ENCODE data around the gene NRXN3. TPM values are rescaled to one million over a fixed set of nuclear protein-coding genes. Genes with fewer than 3 reads are reported as not detected.

NRXN3 gene
- total and polyA plus RNA-seq, 2 donors (not counting 1 experiment from before 2014, with no cell fraction given) = not detected

GRCh38 chr14:79248126-79248525 lies 1078.0 kb downstream of the NRXN3 start:
- no peak overlapping the region for H3K4me3 ChIP-seq (ENCODE audit: control extremely low read depth in 1 of 5, extremely low read depth in 1 of 5, insufficient read depth in 1 of 5, low read depth in 2 of 5, low read length in 4 of 5)
- WGBS (ENCODE audit: insufficient coverage) = 64% methylated on average over 2 of the region's 2 CpGs
- TF ChIP-seq EZH2 (IDR thresholded peaks at IDR 0.05; ENCODE audit: borderline replicate concordance, insufficient read depth, low read depth, low read length, poor library complexity, severe bottlenecking) (no peak), CTCF (IDR thresholded peaks at IDR 0.05) (no peak)
- no peaks in the 10 kb centered on the region for H3K9me3 ChIP-seq (ENCODE audit: control extremely low read depth in 1 of 3, control insufficient read depth in 2 of 3, insufficient read depth in 1 of 3, low read length in 2 of 3)
- no peaks in the 10 kb centered on the region for H3K27me3 Mint-ChIP-seq
- H2AFZ ChIP-seq (ENCODE audit: insufficient read depth, low read depth, low read length, poor library complexity, severe bottlenecking) = no peak overlapping the region
- H3K4me2 ChIP-seq (replicated peaks; ENCODE audit: low read depth, low read length, poor library complexity, severe bottlenecking) = no peak overlapping the region
- H3K4me3 Mint-ChIP-seq = no peak overlapping the region
- H3K9me3 Mint-ChIP-seq (ENCODE audit: insufficient read depth) = peaks cover 2% of the 10 kb centered on the region
- H3K4me1 ChIP-seq (ENCODE audit: control insufficient read depth in 2 of 2, insufficient read depth in 2 of 2, low read length in 2 of 2) = no peaks in the 10 kb centered on the region
- no peak overlapping the region for H3K27ac ChIP-seq (ENCODE audit: low read length in 2 of 2)
- intact Hi-C loops (cut with micrococcal nuclease) = no loop called here
- ChIA-PET POLR2A (no interaction called here), CTCF (no interaction called here)
- ATAC-seq (ENCODE audit: low read depth) (no peak), DNase-seq (no peak)
- H3K9ac ChIP-seq (ENCODE audit: low read length) = no peak overlapping the region
- no peak overlapping the region for H3K27ac Mint-ChIP-seq
- H3K36me3 ChIP-seq (replicated peaks in 1 of 2; ENCODE audit: control extremely low read depth in 1 of 2, control insufficient read depth in 1 of 2, extremely low read depth in 1 of 2, insufficient read depth in 2 of 2, low read length in 1 of 2) = no peaks in the 10 kb centered on the region
- H3K4me1 Mint-ChIP-seq = no peaks in the 10 kb centered on the region
- no peaks in the 10 kb centered on the region for H3K27me3 ChIP-seq (replicated peaks in 1 of 4; ENCODE audit: control extremely low read depth in 1 of 4, control insufficient read depth in 3 of 4, insufficient read depth in 4 of 4, low read length in 3 of 4)
- H3K79me2 ChIP-seq (ENCODE audit: control insufficient read depth, insufficient read depth, low read length) = no peaks in the 10 kb centered on the region
- no peaks in the 10 kb centered on the region for H4K20me1 ChIP-seq (ENCODE audit: control insufficient read depth, insufficient read depth, low read length, poor library complexity, severe bottlenecking)

DNA sequence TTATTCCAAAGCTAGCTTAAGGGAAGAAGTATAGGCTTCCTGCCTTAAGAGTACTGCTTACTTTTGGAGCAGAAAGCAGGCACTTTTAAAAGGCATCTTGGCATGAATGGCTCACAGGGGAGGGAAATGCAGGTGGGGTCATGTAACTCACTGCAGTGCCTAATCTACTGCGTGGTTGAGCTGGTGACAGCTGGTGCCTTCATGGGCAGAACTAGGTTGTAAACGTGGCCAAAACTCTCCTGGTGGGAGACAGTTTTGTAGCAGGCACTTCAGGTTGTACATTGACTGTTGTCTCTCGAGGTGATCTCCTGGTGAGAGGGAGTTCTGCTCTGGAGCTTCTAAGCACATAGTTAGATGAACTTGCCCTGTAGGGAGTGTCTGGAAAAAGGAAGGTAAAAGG lies 1078.6 kb downstream of the NRXN3 start:
- POLR2A ChIA-PET = no interaction called here
- no peaks in the 10 kb centered on the region for H3K79me2 ChIP-seq (ENCODE audit: control insufficient read depth, insufficient read depth, low read length)
- no peaks in the 10 kb centered on the region for H3K36me3 ChIP-seq (replicated peaks in 1 of 2; ENCODE audit: control extremely low read depth in 1 of 2, control insufficient read depth in 1 of 2, extremely low read depth in 1 of 2, insufficient read depth in 2 of 2, low read length in 1 of 2)
- no peaks in the 10 kb centered on the region for H3K27me3 ChIP-seq (replicated peaks in 1 of 4; ENCODE audit: control extremely low read depth in 1 of 4, control insufficient read depth in 3 of 4, insufficient read depth in 4 of 4, low read length in 3 of 4)
- H4K20me1 ChIP-seq (ENCODE audit: control insufficient read depth, insufficient read depth, low read length, poor library complexity, severe bottlenecking) = no peaks in the 10 kb centered on the region
- H3K4me2 ChIP-seq (replicated peaks; ENCODE audit: low read depth, low read length, poor library complexity, severe bottlenecking) = no peak overlapping the region
- peaks cover 2% of the 10 kb centered on the region for H3K9me3 Mint-ChIP-seq (ENCODE audit: insufficient read depth)
- H3K4me1 ChIP-seq (ENCODE audit: control insufficient read depth in 2 of 2, insufficient read depth in 2 of 2, low read length in 2 of 2) = no peaks in the 10 kb centered on the region
- H3K4me3 Mint-ChIP-seq = no peak overlapping the region
- CTCF ChIA-PET = no interaction called here
- H3K4me3 ChIP-seq (ENCODE audit: control extremely low read depth in 1 of 5, extremely low read depth in 1 of 5, insufficient read depth in 1 of 5, low read depth in 2 of 5, low read length in 4 of 5) = no peak overlapping the region
- no peak for ATAC-seq (ENCODE audit: low read depth)
- DNase-seq = no peak
- no peaks in the 10 kb centered on the region for H3K27me3 Mint-ChIP-seq
- WGBS (ENCODE audit: insufficient coverage) = 51% methylated on average over 3 of the region's 3 CpGs
- no peak overlapping the region for H3K27ac ChIP-seq (ENCODE audit: low read length in 2 of 2)
- intact Hi-C loops (cut with micrococcal nuclease) = no loop called here
- H3K27ac Mint-ChIP-seq = no peak overlapping the region
- no peaks in the 10 kb centered on the region for H3K4me1 Mint-ChIP-seq
- H3K9ac ChIP-seq (ENCODE audit: low read length) = no peak overlapping the region
- no peak overlapping the region for H2AFZ ChIP-seq (ENCODE audit: insufficient read depth, low read depth, low read length, poor library complexity, severe bottlenecking)
- H3K9me3 ChIP-seq (ENCODE audit: control extremely low read depth in 1 of 3, control insufficient read depth in 2 of 3, insufficient read depth in 1 of 3, low read length in 2 of 3) = no peaks in the 10 kb centered on the region
- TF ChIP-seq CTCF (IDR thresholded peaks at IDR 0.05) (no peak), EZH2 (IDR thresholded peaks at IDR 0.05; ENCODE audit: borderline replicate concordance, insufficient read depth, low read depth, low read length, poor library complexity, severe bottlenecking) (no peak)
